H1 (cell line): ENCODE measurements around the gene TWF2. TPM values are rescaled to one million over a fixed set of nuclear protein-coding genes. Genes with fewer than 3 reads are reported as not detected.

Experiments
- CHD2 ChIP-seq: IDR thresholded peaks from 2 replicates; pipeline ENCODE4 v1.6.1; 2012; ENCODE audit warnings: low read length, improper control_type of control experiment
- EP300 ChIP-seq, 2 experiments: IDR thresholded peaks; 1 replicate in 1 of 2; 2 replicates in 1 of 2; pipeline ENCODE4 v1.6.1; 2011 to 2012; ENCODE audit warnings: low read depth in 2 of 2, low read length in 2 of 2, mild to moderate bottlenecking in 2 of 2, borderline replicate concordance in 1 of 2, inconsistent platforms in 1 of 2, moderate library complexity in 1 of 2
- NRF1 ChIP-seq: IDR thresholded peaks from 2 replicates; pipeline ENCODE4 v1.6.1; 2011; ENCODE audit warnings: mild to moderate bottlenecking, low read depth, low read length, improper control_type of control experiment
- PHF8 ChIP-seq: fragments of 200-600 bp; sonication (generic); conservative IDR thresholded peaks from 2 replicates; pipeline ENCODE4 v1.7.1; 2012; ENCODE audit warnings: low read depth, mild to moderate bottlenecking, inconsistent platforms, low read length, moderate library complexity
- POU5F1 ChIP-seq: IDR thresholded peaks from 2 replicates; pipeline ENCODE4 v1.6.1; 2011; ENCODE audit warnings: low read depth, mild to moderate bottlenecking, low read length, moderate library complexity
- RBBP5 ChIP-seq: IDR thresholded peaks from 2 replicates; pipeline ENCODE4 v1.7.1; 2012; ENCODE audit warnings: low read depth, mild to moderate bottlenecking, inconsistent platforms, low read length, moderate library complexity, borderline replicate concordance
- SIN3A ChIP-seq, 2 experiments: IDR thresholded peaks in 1 of 2; conservative IDR thresholded peaks in 1 of 2; 2 replicates each; pipeline ENCODE4 v1.6.1; 2011 to 2012; ENCODE audit warnings: low read length in 2 of 2, improper control_type of control experiment in 1 of 2, low read depth in 1 of 2, mild to moderate bottlenecking in 1 of 2
- SIX5 ChIP-seq: IDR thresholded peaks from 2 replicates; pipeline ENCODE4 v1.6.1; 2011; ENCODE audit warnings: mild to moderate bottlenecking, low read depth, low read length
- SRF ChIP-seq: IDR thresholded peaks from 2 replicates; pipeline ENCODE4 v1.6.1; 2011; ENCODE audit warnings: mild to moderate bottlenecking, low read depth, low read length, moderate library complexity
- TCF12 ChIP-seq: IDR thresholded peaks from 2 replicates; pipeline ENCODE4 v1.6.1; 2011; ENCODE audit warnings: low read depth, mild to moderate bottlenecking, low read length
- polyA plus RNA-seq, 7 experiments: library from polyadenylated mRNA; depleted of rRNA in 3 of 7; stranded (reverse) in 5 of 7; unstranded in 2 of 7; fragments of >200 nt in 5 of 7; fragments of 200-250 nt in 2 of 7; gene quantifications; 1 replicate in 5 of 7; 2 replicates in 1 of 7; 4 replicates in 1 of 7; pipeline versions ENCODE4 v1.2.1 to v1.2.3, GENCODE V29; 2011 to 2013; ENCODE audit warnings: missing spikeins in 2 of 7, mixed read lengths in 2 of 7
- total RNA-seq: library from RNA; stranded (reverse); fragmentation: NEBNext Ultra II Directional; extraction: Animal tissue kit (Norgen Biotek cat#: 25700); gene quantifications from 2 replicates; pipeline ENCODE4 v1.2.1, GENCODE V29; 2021
- TF ChIP-seq, protein P1 (sequence below): fragments of 300-600 bp; sonication (generic); IDR thresholded peaks from 2 replicates; pipeline ENCODE4 v1.7.1; 2012; ENCODE audit warnings: low read length, moderate library complexity, mild to moderate bottlenecking, inconsistent platforms; ENCODE audit not compliant: insufficient replicate concordance

Gene TWF2
- total and polyA plus RNA-seq, 2 of the 8 experiments (the other 6 are each of a cell fraction or from before 2014, with no cell fraction given), result 65.2 to 90.4 TPM

DNA sequence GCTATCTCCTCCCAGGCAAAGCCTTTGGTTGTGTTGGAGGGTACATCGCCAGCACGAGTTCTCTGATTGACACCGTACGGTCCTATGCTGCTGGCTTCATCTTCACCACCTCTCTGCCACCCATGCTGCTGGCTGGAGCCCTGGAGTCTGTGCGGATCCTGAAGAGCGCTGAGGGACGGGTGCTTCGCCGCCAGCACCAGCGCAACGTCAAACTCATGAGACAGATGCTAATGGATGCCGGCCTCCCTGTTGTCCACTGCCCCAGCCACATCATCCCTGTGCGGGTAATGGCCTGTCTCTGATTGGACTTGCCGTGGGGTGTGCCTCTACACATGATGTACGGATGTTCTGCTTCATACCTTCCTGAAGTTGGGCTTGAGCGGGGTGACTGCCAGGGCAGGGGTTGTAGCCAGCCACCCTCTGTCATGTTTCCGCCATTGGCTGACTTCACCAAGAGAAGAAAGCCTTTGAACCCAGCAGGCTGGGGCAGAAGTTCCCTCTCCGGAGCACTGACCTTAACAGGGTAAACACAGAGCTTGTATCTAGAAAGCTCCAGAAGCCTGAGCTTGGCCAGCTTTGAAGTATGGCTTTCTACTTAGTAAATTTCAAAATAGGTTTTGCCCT, 27.6 kb downstream of the TWF2 start (continued):
- TF ChIP-seq, protein P1, sequence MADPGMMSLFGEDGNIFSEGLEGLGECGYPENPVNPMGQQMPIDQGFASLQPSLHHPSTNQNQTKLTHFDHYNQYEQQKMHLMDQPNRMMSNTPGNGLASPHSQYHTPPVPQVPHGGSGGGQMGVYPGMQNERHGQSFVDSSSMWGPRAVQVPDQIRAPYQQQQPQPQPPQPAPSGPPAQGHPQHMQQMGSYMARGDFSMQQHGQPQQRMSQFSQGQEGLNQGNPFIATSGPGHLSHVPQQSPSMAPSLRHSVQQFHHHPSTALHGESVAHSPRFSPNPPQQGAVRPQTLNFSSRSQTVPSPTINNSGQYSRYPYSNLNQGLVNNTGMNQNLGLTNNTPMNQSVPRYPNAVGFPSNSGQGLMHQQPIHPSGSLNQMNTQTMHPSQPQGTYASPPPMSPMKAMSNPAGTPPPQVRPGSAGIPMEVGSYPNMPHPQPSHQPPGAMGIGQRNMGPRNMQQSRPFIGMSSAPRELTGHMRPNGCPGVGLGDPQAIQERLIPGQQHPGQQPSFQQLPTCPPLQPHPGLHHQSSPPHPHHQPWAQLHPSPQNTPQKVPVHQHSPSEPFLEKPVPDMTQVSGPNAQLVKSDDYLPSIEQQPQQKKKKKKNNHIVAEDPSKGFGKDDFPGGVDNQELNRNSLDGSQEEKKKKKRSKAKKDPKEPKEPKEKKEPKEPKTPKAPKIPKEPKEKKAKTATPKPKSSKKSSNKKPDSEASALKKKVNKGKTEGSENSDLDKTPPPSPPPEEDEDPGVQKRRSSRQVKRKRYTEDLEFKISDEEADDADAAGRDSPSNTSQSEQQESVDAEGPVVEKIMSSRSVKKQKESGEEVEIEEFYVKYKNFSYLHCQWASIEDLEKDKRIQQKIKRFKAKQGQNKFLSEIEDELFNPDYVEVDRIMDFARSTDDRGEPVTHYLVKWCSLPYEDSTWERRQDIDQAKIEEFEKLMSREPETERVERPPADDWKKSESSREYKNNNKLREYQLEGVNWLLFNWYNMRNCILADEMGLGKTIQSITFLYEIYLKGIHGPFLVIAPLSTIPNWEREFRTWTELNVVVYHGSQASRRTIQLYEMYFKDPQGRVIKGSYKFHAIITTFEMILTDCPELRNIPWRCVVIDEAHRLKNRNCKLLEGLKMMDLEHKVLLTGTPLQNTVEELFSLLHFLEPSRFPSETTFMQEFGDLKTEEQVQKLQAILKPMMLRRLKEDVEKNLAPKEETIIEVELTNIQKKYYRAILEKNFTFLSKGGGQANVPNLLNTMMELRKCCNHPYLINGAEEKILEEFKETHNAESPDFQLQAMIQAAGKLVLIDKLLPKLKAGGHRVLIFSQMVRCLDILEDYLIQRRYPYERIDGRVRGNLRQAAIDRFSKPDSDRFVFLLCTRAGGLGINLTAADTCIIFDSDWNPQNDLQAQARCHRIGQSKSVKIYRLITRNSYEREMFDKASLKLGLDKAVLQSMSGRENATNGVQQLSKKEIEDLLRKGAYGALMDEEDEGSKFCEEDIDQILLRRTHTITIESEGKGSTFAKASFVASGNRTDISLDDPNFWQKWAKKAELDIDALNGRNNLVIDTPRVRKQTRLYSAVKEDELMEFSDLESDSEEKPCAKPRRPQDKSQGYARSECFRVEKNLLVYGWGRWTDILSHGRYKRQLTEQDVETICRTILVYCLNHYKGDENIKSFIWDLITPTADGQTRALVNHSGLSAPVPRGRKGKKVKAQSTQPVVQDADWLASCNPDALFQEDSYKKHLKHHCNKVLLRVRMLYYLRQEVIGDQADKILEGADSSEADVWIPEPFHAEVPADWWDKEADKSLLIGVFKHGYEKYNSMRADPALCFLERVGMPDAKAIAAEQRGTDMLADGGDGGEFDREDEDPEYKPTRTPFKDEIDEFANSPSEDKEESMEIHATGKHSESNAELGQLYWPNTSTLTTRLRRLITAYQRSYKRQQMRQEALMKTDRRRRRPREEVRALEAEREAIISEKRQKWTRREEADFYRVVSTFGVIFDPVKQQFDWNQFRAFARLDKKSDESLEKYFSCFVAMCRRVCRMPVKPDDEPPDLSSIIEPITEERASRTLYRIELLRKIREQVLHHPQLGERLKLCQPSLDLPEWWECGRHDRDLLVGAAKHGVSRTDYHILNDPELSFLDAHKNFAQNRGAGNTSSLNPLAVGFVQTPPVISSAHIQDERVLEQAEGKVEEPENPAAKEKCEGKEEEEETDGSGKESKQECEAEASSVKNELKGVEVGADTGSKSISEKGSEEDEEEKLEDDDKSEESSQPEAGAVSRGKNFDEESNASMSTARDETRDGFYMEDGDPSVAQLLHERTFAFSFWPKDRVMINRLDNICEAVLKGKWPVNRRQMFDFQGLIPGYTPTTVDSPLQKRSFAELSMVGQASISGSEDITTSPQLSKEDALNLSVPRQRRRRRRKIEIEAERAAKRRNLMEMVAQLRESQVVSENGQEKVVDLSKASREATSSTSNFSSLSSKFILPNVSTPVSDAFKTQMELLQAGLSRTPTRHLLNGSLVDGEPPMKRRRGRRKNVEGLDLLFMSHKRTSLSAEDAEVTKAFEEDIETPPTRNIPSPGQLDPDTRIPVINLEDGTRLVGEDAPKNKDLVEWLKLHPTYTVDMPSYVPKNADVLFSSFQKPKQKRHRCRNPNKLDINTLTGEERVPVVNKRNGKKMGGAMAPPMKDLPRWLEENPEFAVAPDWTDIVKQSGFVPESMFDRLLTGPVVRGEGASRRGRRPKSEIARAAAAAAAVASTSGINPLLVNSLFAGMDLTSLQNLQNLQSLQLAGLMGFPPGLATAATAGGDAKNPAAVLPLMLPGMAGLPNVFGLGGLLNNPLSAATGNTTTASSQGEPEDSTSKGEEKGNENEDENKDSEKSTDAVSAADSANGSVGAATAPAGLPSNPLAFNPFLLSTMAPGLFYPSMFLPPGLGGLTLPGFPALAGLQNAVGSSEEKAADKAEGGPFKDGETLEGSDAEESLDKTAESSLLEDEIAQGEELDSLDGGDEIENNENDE, result no peak
- TF ChIP-seq PHF8, result no peak
- TF ChIP-seq EP300 (IDR thresholded peaks at IDR 0.05; ENCODE audit: borderline replicate concordance in 1 of 2, low read depth in 2 of 2, low read length in 2 of 2), result no peak
- TF ChIP-seq RBBP5, result no peak
- no peak for TF ChIP-seq SIX5
- TF ChIP-seq NRF1, result no peak
- TF ChIP-seq SRF, result no peak
- no peak for TF ChIP-seq SIN3A (conservative IDR thresholded peaks at IDR 0.05 in 1 of 2, IDR thresholded peaks at IDR 0.05 in 1 of 2; ENCODE audit: low read depth in 1 of 2, low read length in 2 of 2)
- TF ChIP-seq TCF12, result no peak
- no peak for TF ChIP-seq POU5F1
- no peak for TF ChIP-seq CHD2
